Measurements from ENCODE around the gene CCDC149. TPM values are rescaled to one million over a fixed set of nuclear protein-coding genes. Genes with fewer than 3 reads are reported as not detected.

CCDC149 gene
- total and polyA plus RNA-seq, 2 of the 13 experiments (the other 11 are each of a cell fraction or from before 2014, with no cell fraction given), result 0.44 to 0.95 TPM

- CTCF ChIA-PET (ENCODE audit: low intra/inter-chr PET ratio, low total read pairs), result interaction anchor here (1.2 kb wide), 1 partner anchor 305 kb away, joined by 4 read pairs; no protein-coding TSS in a partner anchor
- no peak overlapping the region for H2AFZ ChIP-seq (ENCODE audit: low read length)
- BruUV-seq (replicated peaks), result no TSS peak
- no peak overlapping the region for H3K4me3 ChIP-seq (replicated peaks in 1 of 3; ENCODE audit: insufficient read depth in 1 of 3, low read depth in 2 of 3, low read length in 3 of 3)
- H3K4me2 ChIP-seq (ENCODE audit: low read depth, low read length), result no peak overlapping the region
- H3K27ac ChIP-seq (ENCODE audit: extremely low read length, insufficient read depth, low read length), result no peak overlapping the region
- H4K20me1 ChIP-seq (ENCODE audit: insufficient read depth, low read length), result no peaks in the 10 kb centered on the region
- no peaks in the 10 kb centered on the region for H3K79me2 ChIP-seq (ENCODE audit: insufficient read depth, low read length)
- no peak overlapping the region for H3K9ac ChIP-seq (ENCODE audit: insufficient read depth, low read depth, low read length)
- no peak for ATAC-seq
- peaks cover 44% of the 10 kb centered on the region for H3K4me1 ChIP-seq (ENCODE audit: insufficient read depth, low read length)
- 71% methylated on average over 4 of the region's 4 CpGs for WGBS (ENCODE audit: low lambda C conversion rate)
- no peaks in the 10 kb centered on the region for H3K36me3 ChIP-seq (replicated peaks in 1 of 2; ENCODE audit: control insufficient read depth in 1 of 2, insufficient read depth in 2 of 2, low read length in 2 of 2)
- no peak for FAIRE-seq
- in situ Hi-C loops (cut with HindIII; ENCODE audit: extremely low pct_ligation_motif_present, low pct_unique_long_range_greater_than_20kb), result no loop called here
- H3K9me3 ChIP-seq (ENCODE audit: low read length), result no peaks in the 10 kb centered on the region
- H3K27me3 ChIP-seq (ENCODE audit: control insufficient read depth in 1 of 2, insufficient read depth in 2 of 2, low read length in 2 of 2), result peaks cover 1 to 8% of the 10 kb centered on the region in 2 experiments; a peak in 2 of 5 replicates
- intact Hi-C loops (cut with micrococcal nuclease; ENCODE audit: unreplicated experiment), result no loop called here
- DNase-seq (ENCODE audit: low spot score), result no peak
- POLR2A ChIA-PET, result no interaction called here
- no peak for TF ChIP-seq ONECUT2 (CRISPR knock-in tag; IDR thresholded peaks at IDR 0.05)
- no peak for TF ChIP-seq TOE1 (CRISPR knock-in tag; IDR thresholded peaks at IDR 0.05)
- no peak for TF ChIP-seq ZNF710 (CRISPR knock-in tag; IDR thresholded peaks at IDR 0.05; ENCODE audit: borderline replicate concordance)
- no peak for TF ChIP-seq NR2F6 (IDR thresholded peaks at IDR 0.05)
- no peak for TF ChIP-seq NR2F6 (CRISPR knock-in tag; IDR thresholded peaks at IDR 0.05)
- no peak for TF ChIP-seq ZNF644 (CRISPR knock-in tag; IDR thresholded peaks at IDR 0.05; ENCODE audit: low read depth)
- TF ChIP-seq NFE2 (CRISPR knock-in tag; IDR thresholded peaks at IDR 0.05), result no peak
- no peak for TF ChIP-seq CBX5 (CRISPR knock-in tag; IDR thresholded peaks at IDR 0.05; ENCODE audit: borderline replicate concordance)
- TF ChIP-seq ZNF782 (CRISPR knock-in tag; IDR thresholded peaks at IDR 0.05; ENCODE audit: borderline replicate concordance), result no peak
- no peak for TF ChIP-seq TRIM22 (IDR thresholded peaks at IDR 0.05)
- TF ChIP-seq MYNN (CRISPR knock-in tag; IDR thresholded peaks at IDR 0.05; ENCODE audit: low read depth), result no peak
- TF ChIP-seq ZBTB26 (CRISPR knock-in tag; IDR thresholded peaks at IDR 0.05; ENCODE audit: borderline replicate concordance), result no peak
- TF ChIP-seq ZKSCAN5 (CRISPR knock-in tag; IDR thresholded peaks at IDR 0.05), result no peak
- no peak for TF ChIP-seq ZNF253 (CRISPR knock-in tag; IDR thresholded peaks at IDR 0.05; ENCODE audit: borderline replicate concordance)
- no peak for TF ChIP-seq ZBED4 (CRISPR knock-in tag; IDR thresholded peaks at IDR 0.05; ENCODE audit: borderline replicate concordance)
Measured at GRCh38 chr4:24794051-24794450, 118.8 kb downstream of the CCDC149 start.

Measured in HepG2 (cell line).